HCT116 (cell line): ENCODE measurements around the gene TRIM63. TPM values are rescaled to one million over a fixed set of nuclear protein-coding genes. Genes with fewer than 3 reads are reported as not detected.

ENCODE experiments used
- ATAC-seq: fragments of 200-7000 bp; cut with Tn5 transposase; 2 replicates; pipeline ENCODE4 v1.9.1; 2020; ENCODE audit warnings: mild to moderate bottlenecking, moderate library complexity
- BruUV-seq: library from RNA; stranded (reverse); fragments of 400-500 nt; replicated peaks from 2 replicates; lab custom pipeline; 2021; lab: Mats Ljungman, UMichigan
- CTCF ChIA-PET: fragments of 300-600 bp; sonication (Branson Sonifier 250); formaldehyde crosslinking; loops from one replicate; lab custom pipeline; 2021; ENCODE audit warnings: antibody characterized with exemption; lab: Charles Lee
- POLR2A ChIA-PET: fragments of 300-600, 350-600 bp; sonication (Branson Sonifier 250); formaldehyde crosslinking; loops from one replicate; lab custom pipeline; 2021; ENCODE audit warnings: antibody characterized with exemption; lab: Charles Lee
- RAD21 ChIA-PET, 2 experiments: fragments of 300-600 bp; sonication (Branson Sonifier 250); formaldehyde crosslinking; loops; one replicate each; lab custom pipeline; 2023; ENCODE audit warnings: low total read pairs in 2 of 2; ENCODE audit not compliant: uncharacterized antibody in 2 of 2, unreplicated experiment in 2 of 2, low non-redundant PET in 1 of 2; lab: Charles Lee
- DNase-seq: peaks from one replicate; pipeline ENCODE4 v3.0.0-alpha.2; 2010; ENCODE audit warnings: low read depth, low spot score
- H2AFZ ChIP-seq: fragments of 200-600 bp; shearing (Covaris generic), sonication (generic); 2 replicates; pipeline ENCODE4 v1.6.1; 2017; ENCODE audit warnings: low read depth, mixed run types, mixed read lengths, antibody characterized with exemption, low read length; ENCODE audit not compliant: poor library complexity, severe bottlenecking
- H3K27ac ChIP-seq: 2 replicates; pipeline ENCODE4 v1.5.1; 2012; ENCODE audit warnings: low read depth, low read length
- H3K27me3 ChIP-seq: fragments of 200-600 bp; sonication (generic); 2 replicates; pipeline ENCODE4 v1.6.1; 2016; ENCODE audit warnings: mixed run types, low read length, mixed read lengths; ENCODE audit not compliant: insufficient read depth
- H3K36me3 ChIP-seq, 2 experiments: fragments of 200-500 bp in 1 of 2; fragments of 200-600 bp in 1 of 2; sonication (Bioruptor generic) in 1 of 2; sonication (generic) in 1 of 2; 2 replicates each; pipeline versions ENCODE4 v1.5.1 to v1.6.1; 2014 to 2016; ENCODE audit warnings: low read length in 2 of 2, inconsistent platforms in 1 of 2, mixed read lengths in 1 of 2, mixed run types in 1 of 2; ENCODE audit not compliant: insufficient read depth in 2 of 2, control insufficient read depth in 1 of 2
- H3K4me1 ChIP-seq, 2 experiments: fragments of 200-600 bp in 1 of 2; sonication (generic) in 1 of 2; 2 replicates each; pipeline versions ENCODE4 v1.5.1 to v1.6.1; 2012 to 2017; ENCODE audit warnings: low read length in 2 of 2, inconsistent platforms in 1 of 2, mild to moderate bottlenecking in 1 of 2, mixed read lengths in 1 of 2, mixed run types in 1 of 2, moderate library complexity in 1 of 2; ENCODE audit not compliant: insufficient read depth in 2 of 2, control insufficient read depth in 1 of 2
- H3K4me2 ChIP-seq: fragments of 200-600 bp; sonication (generic); 2 replicates; pipeline ENCODE4 v1.6.1; 2017; ENCODE audit warnings: mixed run types, low read length, mixed read lengths
- H3K4me3 ChIP-seq, 2 experiments: fragments of 200-600 bp in 1 of 2; sonication (generic) in 1 of 2; replicated peaks in 1 of 2; 2 replicates each; pipeline ENCODE4 v1.5.1; 2011 to 2016; ENCODE audit warnings: low read length in 2 of 2, control low read depth in 1 of 2, low read depth in 1 of 2, mild to moderate bottlenecking in 1 of 2, mixed read lengths in 1 of 2, mixed run types in 1 of 2
- H3K79me2 ChIP-seq: fragments of 200-600 bp; sonication (generic); 2 replicates; pipeline ENCODE4 v1.6.1; 2017; ENCODE audit warnings: mild to moderate bottlenecking, mixed run types, low read length, moderate library complexity, mixed read lengths; ENCODE audit not compliant: insufficient read depth
- H3K9ac ChIP-seq: fragments of 200-600 bp; sonication (generic); 2 replicates; pipeline ENCODE4 v1.6.1; 2016; ENCODE audit warnings: low read length, mixed read lengths
- H3K9me2 ChIP-seq: fragments of 200-600 bp; sonication (generic), shearing (Covaris generic); 2 replicates; pipeline ENCODE4 v1.6.1; 2017; ENCODE audit warnings: mixed run types, mild to moderate bottlenecking, moderate library complexity; ENCODE audit not compliant: insufficient read depth
- H3K9me3 ChIP-seq, 2 experiments: fragments of 200-500 bp in 1 of 2; fragments of 200-600 bp in 1 of 2; sonication (Bioruptor generic) in 1 of 2; sonication (generic) in 1 of 2; 2 replicates each; pipeline ENCODE4 v1.6.1; 2014 to 2017; ENCODE audit warnings: low read length in 2 of 2, mixed read lengths in 2 of 2, inconsistent platforms in 1 of 2, low read depth in 1 of 2, mild to moderate bottlenecking in 1 of 2, mixed run types in 1 of 2, moderate library complexity in 1 of 2; ENCODE audit not compliant: control insufficient read depth in 1 of 2, insufficient read depth in 1 of 2
- H4K20me1 ChIP-seq: fragments of 200-600 bp; sonication (generic), shearing (Covaris generic); 2 replicates; pipeline ENCODE4 v1.6.1; 2017; ENCODE audit warnings: mixed run types, mild to moderate bottlenecking, moderate library complexity; ENCODE audit not compliant: insufficient read depth
- CTCF ChIP-seq, 3 experiments: fragments of 200-600 bp in 1 of 3; sonication (generic) in 1 of 3; IDR thresholded peaks in 2 of 3; conservative IDR thresholded peaks in 1 of 3; 2 replicates each; pipeline ENCODE4 v1.5.1; 2012 to 2017; ENCODE audit warnings: low read depth in 2 of 3, low read length in 2 of 3, antibody characterized with exemption in 1 of 3, borderline replicate concordance in 1 of 3, control low read depth in 1 of 3, mild to moderate bottlenecking in 1 of 3, mixed read lengths in 1 of 3, mixed run types in 1 of 3, moderate library complexity in 1 of 3; ENCODE audit not compliant: insufficient read depth in 1 of 3
- EGR1 ChIP-seq: IDR thresholded peaks from 2 replicates; pipeline ENCODE4 v1.6.1; 2012; ENCODE audit warnings: low read depth
- ELF1 ChIP-seq: IDR thresholded peaks from 2 replicates; pipeline ENCODE4 v1.6.1; 2012; ENCODE audit warnings: low read depth, borderline replicate concordance
- MAX ChIP-seq: IDR thresholded peaks from 2 replicates; pipeline ENCODE4 v1.6.1; 2012
- POLR2A ChIP-seq: IDR thresholded peaks from 2 replicates; pipeline ENCODE4 v1.7.0; 2011; ENCODE audit warnings: borderline replicate concordance; ENCODE audit not compliant: insufficient read depth, insufficient read length; ENCODE audit errors: extremely low read depth
- POLR2AphosphoS5 ChIP-seq: IDR thresholded peaks from 2 replicates; pipeline ENCODE4 v1.6.1; 2011; ENCODE audit warnings: mild to moderate bottlenecking, low read depth, low read length, moderate library complexity
- SIN3A ChIP-seq: IDR thresholded peaks from 2 replicates; pipeline ENCODE4 v1.6.1; 2012; ENCODE audit warnings: low read depth
- SP1 ChIP-seq: IDR thresholded peaks from 2 replicates; pipeline ENCODE4 v1.6.1; 2012; ENCODE audit warnings: low read depth
- SRF ChIP-seq: IDR thresholded peaks from 2 replicates; pipeline ENCODE4 v1.6.1; 2012; ENCODE audit warnings: low read depth
- ZNF274 ChIP-seq: fragments of 200-500 bp; sonication (Bioruptor generic); IDR thresholded peaks from 2 replicates; pipeline ENCODE4 v1.6.1; 2014; ENCODE audit warnings: mild to moderate bottlenecking, low read depth, low read length, inconsistent platforms
- intact Hi-C: fragments of 100-400 bp; cut with micrococcal nuclease; formaldehyde crosslinking; loops from 2 replicates; pipeline ENCODE4 v1.10.0; 2022
- total RNA-seq: library from RNA; stranded (reverse); gene quantifications from one replicate; pipeline ENCODE4 v1.2.1, GENCODE V29; 2021; ENCODE audit not compliant: unreplicated experiment

Gene TRIM63
- total RNA-seq, 1 experiment from 2014 or later = not detected

- no peak overlapping the region for H2AFZ ChIP-seq
- H3K36me3 ChIP-seq = no peaks in the 10 kb centered on the region
- no peak overlapping the region for H3K4me3 ChIP-seq
- ChIA-PET CTCF (no interaction called here), POLR2A (no interaction called here), RAD21 (no interaction called here)
- H3K4me2 ChIP-seq = no peak overlapping the region
- no peak for TF ChIP-seq CTCF (IDR thresholded peaks at IDR 0.05 in 2 of 3, conservative IDR thresholded peaks at IDR 0.05 in 1 of 3; ENCODE audit: borderline replicate concordance in 1 of 3, insufficient read depth in 1 of 3, low read depth in 2 of 3, low read length in 2 of 3)
- no peak for TF ChIP-seq POLR2AphosphoS5
- no peak for TF ChIP-seq ZNF274
- no peak for TF ChIP-seq ELF1
- no peak for TF ChIP-seq MAX
- TF ChIP-seq POLR2A = no peak
- no peak for TF ChIP-seq SIN3A
- no peak for TF ChIP-seq EGR1
- no peak for TF ChIP-seq SP1
- TF ChIP-seq SRF = no peak
- no peaks in the 10 kb centered on the region for H3K9me3 ChIP-seq
- BruUV-seq = no TSS peak
- no peaks in the 10 kb centered on the region for H3K9me2 ChIP-seq
- no peak overlapping the region for H3K27ac ChIP-seq
- no peaks in the 10 kb centered on the region for H3K79me2 ChIP-seq
- no peak overlapping the region for H3K9ac ChIP-seq
- peaks cover 10 to 28% of the 10 kb centered on the region in 2 experiments; a peak in 3 of 4 replicates for H3K4me1 ChIP-seq
- ATAC-seq = no peak
- DNase-seq = no peak
- H3K27me3 ChIP-seq = no peaks in the 10 kb centered on the region
- intact Hi-C loops = no loop called here
- no peaks in the 10 kb centered on the region for H4K20me1 ChIP-seq
These were observed 8.2 kb upstream of the TRIM63 start for GRCh38 chr1:26075421-26076144.
